ENCODE measurements around the gene TMEM218.
A peak's percentile ranks its signal among the peaks of the same experiment; 100 is the strongest.

Gene TMEM218

DNA sequence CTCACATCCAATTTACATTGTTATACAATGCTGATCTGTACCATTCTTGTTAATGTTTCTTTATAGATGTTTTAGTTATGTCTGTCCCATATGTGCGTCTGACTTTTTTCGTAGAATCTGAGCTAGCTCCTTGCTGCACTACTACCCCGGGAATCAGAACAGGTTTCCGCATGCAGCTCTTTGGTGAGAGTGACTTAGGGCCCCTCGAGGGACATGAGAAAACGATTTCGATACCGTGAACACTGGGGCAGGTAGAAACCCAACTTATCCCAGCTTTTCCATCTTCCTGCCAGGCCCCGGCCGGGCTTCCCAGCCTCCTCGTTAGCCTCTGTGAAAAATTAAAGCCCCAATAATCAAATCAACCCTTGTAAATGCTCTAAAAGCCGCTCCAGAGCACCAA, 29.8 kb upstream of the TMEM218 start:
- Mint-ChIP-seq H3K27me3 (peaks cover 27% of the 10 kb centered on the region), H3K27ac (no peak overlapping the region), H3K4me3 (no peak overlapping the region), H3K4me1 (peaks cover 3% of the 10 kb centered on the region), H3K9me3 (no peaks in the 10 kb centered on the region), H3K36me3 (ENCODE audit: low read depth) (no peaks in the 10 kb centered on the region)
- ATAC-seq (no peak), DNase-seq (no peak)

GRCh38 chr11:125140233-125140632, 28.8 kb upstream of the TMEM218 start:
- Mint-ChIP-seq H3K36me3 (ENCODE audit: low read depth) (no peaks in the 10 kb centered on the region), H3K4me3 (no peak overlapping the region), H3K4me1 (peaks cover 3% of the 10 kb centered on the region), H3K27ac (no peak overlapping the region), H3K27me3 (peaks cover 27% of the 10 kb centered on the region), H3K9me3 (no peaks in the 10 kb centered on the region)
- DNase-seq (no peak), ATAC-seq (no peak)

DNA sequence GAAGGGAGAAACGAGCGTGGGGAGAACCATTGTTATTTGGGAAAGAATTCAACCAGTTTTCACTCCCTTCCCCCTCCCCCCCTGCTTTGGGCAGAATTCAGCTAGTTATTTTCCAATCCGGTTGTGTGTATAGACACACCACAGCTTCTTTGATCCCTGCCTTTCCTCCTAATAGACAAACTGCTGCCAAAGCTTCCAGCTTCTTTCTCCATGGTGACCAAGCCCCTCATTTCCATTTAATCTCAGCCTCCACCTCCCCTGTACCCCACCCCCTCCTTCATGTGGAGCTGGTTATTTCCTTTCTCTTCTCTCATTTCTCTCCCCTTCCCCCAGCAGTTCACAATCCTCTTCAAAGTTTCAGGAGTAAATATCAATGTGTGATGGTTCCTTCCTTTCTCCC, 28.4 kb upstream of the TMEM218 start:
- H3K27me3 Mint-ChIP-seq: peaks cover 31% of the 10 kb centered on the region
- peaks cover 3% of the 10 kb centered on the region for H3K4me1 Mint-ChIP-seq

GRCh38 chr11:125138966-125139365, 27.5 kb upstream of the TMEM218 start:
- ATAC-seq (peak; percentile 9), DNase-seq (no peak)
- Mint-ChIP-seq H3K27me3 (peaks cover 36% of the 10 kb centered on the region), H3K9me3 (no peaks in the 10 kb centered on the region), H3K36me3 (ENCODE audit: low read depth) (no peaks in the 10 kb centered on the region), H3K27ac (no peak overlapping the region), H3K4me3 (no peak overlapping the region), H3K4me1 (peaks cover 3% of the 10 kb centered on the region)

More for the DNA sequence above, 28.4 kb upstream of the TMEM218 start:
- Mint-ChIP-seq H3K36me3 (ENCODE audit: low read depth) (no peaks in the 10 kb centered on the region), H3K4me3 (no peak overlapping the region), H3K9me3 (no peaks in the 10 kb centered on the region), H3K27ac (no peak overlapping the region)
- no peak for ATAC-seq
- DNase-seq: no peak

- no peak for ATAC-seq
- no peak overlapping the region for H3K4me3 Mint-ChIP-seq
- no peaks in the 10 kb centered on the region for H3K36me3 Mint-ChIP-seq (ENCODE audit: low read depth)
- H3K27me3 Mint-ChIP-seq: peaks cover 39% of the 10 kb centered on the region
- no peak overlapping the region for H3K27ac Mint-ChIP-seq
- H3K4me1 Mint-ChIP-seq: no peaks in the 10 kb centered on the region
- H3K9me3 Mint-ChIP-seq: no peaks in the 10 kb centered on the region
- no peak for DNase-seq
These were observed 24.6 kb upstream of the TMEM218 start for GRCh38 chr11:125136001-125136400.

DNA sequence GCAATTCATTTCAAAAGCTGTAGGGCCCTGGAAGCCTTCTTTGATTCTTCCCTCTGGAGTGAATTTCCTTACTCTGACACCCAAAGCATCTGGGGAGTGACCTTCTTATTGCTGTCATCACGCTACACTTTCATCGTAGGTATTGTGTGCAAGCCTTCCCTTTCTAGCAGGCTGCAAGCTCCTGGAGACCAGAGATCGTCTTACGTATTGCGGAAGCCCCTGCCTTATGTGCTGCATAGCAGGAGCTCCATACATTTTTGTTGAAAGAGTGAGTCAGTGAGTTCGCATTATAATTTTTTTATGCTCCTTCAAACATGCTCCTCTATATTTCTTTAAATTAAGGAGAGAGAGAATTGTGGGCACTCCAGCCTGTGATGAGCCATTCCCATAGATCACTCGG, 21.2 kb upstream of the TMEM218 start:
- no peak for DNase-seq

DNA sequence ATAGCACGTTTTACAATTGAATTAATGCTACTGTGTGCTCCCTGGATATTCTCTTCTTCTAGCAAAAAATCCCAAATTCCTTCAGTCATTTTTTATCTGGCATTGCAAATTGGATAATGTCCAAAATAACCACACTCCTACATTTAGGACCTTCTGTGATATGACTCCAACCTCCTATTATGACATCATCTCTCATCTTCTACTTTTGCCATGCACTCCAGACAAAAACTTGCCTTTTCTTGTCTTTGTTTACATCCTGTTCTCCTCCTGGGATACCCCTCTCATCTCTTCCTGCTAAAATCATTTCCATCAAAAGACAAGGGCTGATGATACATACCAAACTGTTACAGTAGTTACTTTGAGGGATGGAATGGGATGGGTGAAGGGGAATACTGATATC, 20.6 kb upstream of the TMEM218 start:
- H3K36me3 Mint-ChIP-seq (ENCODE audit: low read depth): no peaks in the 10 kb centered on the region
- peaks cover 52% of the 10 kb centered on the region for H3K27me3 Mint-ChIP-seq
- ATAC-seq: no peak
- no peak for DNase-seq
- no peak overlapping the region for H3K4me3 Mint-ChIP-seq
- H3K27ac Mint-ChIP-seq: no peak overlapping the region
- no peaks in the 10 kb centered on the region for H3K4me1 Mint-ChIP-seq
- no peaks in the 10 kb centered on the region for H3K9me3 Mint-ChIP-seq

More for the DNA sequence above, 21.2 kb upstream of the TMEM218 start:
- H3K9me3 Mint-ChIP-seq: no peaks in the 10 kb centered on the region
- ATAC-seq: no peak
- no peak overlapping the region for H3K27ac Mint-ChIP-seq
- H3K4me3 Mint-ChIP-seq: no peak overlapping the region
- no peaks in the 10 kb centered on the region for H3K36me3 Mint-ChIP-seq (ENCODE audit: low read depth)
- H3K27me3 Mint-ChIP-seq: peaks cover 47% of the 10 kb centered on the region
- no peaks in the 10 kb centered on the region for H3K4me1 Mint-ChIP-seq

DNA sequence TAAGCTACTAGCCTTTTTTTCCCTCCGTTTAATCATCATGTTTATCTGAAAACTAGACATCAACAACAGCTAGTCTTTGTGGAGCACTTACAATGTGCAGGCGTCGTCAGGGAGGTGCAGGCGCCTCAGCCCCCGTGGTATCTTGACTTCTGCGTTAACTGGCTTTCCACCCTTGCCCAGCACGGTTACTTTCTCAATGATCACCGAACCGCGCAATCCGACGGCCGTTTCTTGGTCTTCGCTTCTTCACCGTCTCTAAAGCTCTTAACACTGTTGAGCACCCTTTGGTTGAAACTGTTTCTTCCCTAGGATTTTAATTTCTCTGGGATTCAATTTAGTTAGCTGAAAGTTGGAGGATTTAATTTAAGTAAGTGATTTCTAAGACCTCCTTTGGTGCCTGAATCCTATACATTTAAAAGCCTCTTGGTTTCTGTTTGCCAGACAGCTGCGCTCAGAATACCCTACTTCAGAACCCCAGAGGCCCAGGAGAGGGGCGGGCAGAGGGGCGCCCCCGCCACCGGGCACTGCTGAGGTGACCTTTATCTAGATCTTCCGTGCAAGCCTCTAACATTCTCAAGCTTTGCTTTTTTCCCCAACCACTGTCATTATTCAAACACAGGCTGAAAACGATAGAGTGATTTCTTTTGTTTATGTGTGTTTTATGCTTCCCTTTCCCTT, 18.0 kb upstream of the TMEM218 start:
- Mint-ChIP-seq H3K4me1 (no peaks in the 10 kb centered on the region), H3K27me3 (peaks cover 48% of the 10 kb centered on the region), H3K36me3 (ENCODE audit: low read depth) (no peaks in the 10 kb centered on the region), H3K27ac (no peak overlapping the region), H3K9me3 (no peaks in the 10 kb centered on the region), H3K4me3 (no peak overlapping the region)
- ATAC-seq: no peak
- DNase-seq: no peak

DNA sequence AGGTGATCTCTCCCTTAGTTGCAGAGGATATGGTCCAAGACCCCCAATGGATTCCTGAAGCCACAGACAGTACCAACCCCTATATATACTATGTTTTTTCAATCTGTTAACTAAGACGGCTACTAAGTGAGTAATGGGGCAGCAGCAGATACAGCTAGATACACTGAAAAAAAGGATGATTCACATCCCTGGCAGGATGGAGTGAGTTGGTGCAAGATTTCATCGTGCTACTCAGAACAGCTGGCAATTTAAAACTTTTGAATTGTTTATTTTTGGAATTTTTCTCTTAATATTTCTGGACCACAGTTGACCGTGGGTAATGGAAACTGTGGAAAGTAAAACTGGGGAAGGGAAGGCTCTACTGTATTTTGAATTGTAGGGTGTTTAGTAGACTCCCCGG, 17.0 kb upstream of the TMEM218 start:
- ATAC-seq: no peak
- H3K27me3 Mint-ChIP-seq: peaks cover 43% of the 10 kb centered on the region
- peaks cover 3% of the 10 kb centered on the region for H3K4me1 Mint-ChIP-seq
- no peak for DNase-seq
- H3K36me3 Mint-ChIP-seq (ENCODE audit: low read depth): no peaks in the 10 kb centered on the region
- H3K9me3 Mint-ChIP-seq: no peaks in the 10 kb centered on the region
- no peak overlapping the region for H3K4me3 Mint-ChIP-seq
- H3K27ac Mint-ChIP-seq: no peak overlapping the region

DNA sequence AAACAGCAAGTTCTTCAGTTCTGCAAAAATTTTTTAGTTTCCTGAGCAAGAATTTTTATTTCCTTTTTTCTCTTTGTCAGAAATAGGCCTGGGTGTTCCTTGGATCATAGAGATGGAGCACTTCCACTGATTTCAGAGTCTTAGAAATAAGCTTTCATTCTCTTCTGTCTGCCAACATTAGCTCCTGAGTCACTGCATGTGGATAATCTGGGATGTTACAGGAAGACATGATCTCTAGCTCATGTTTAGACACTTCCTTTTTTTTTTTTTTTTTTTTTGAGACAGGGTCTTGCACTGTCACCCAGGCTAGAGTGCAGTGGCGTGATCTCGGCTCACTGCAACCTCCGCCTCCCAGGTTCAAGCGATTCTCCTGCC, 13.2 kb upstream of the TMEM218 start:
- Mint-ChIP-seq H3K9me3 (no peaks in the 10 kb centered on the region), H3K27ac (no peak overlapping the region), H3K36me3 (ENCODE audit: low read depth) (no peaks in the 10 kb centered on the region), H3K27me3 (peaks cover 27% of the 10 kb centered on the region), H3K4me3 (no peak overlapping the region), H3K4me1 (peaks cover 3% of the 10 kb centered on the region)
- ATAC-seq (no peak), DNase-seq (no peak)

- H3K36me3 Mint-ChIP-seq (ENCODE audit: low read depth): no peaks in the 10 kb centered on the region
- no peak overlapping the region for H3K4me3 Mint-ChIP-seq
- H3K4me1 Mint-ChIP-seq: peaks cover 3% of the 10 kb centered on the region
- ATAC-seq (peak; percentile 40), DNase-seq (peak; percentile 43)
- H3K27ac Mint-ChIP-seq: no peak overlapping the region
- no peaks in the 10 kb centered on the region for H3K9me3 Mint-ChIP-seq
- peaks cover 26% of the 10 kb centered on the region for H3K27me3 Mint-ChIP-seq
These were observed 12.7 kb upstream of the TMEM218 start for GRCh38 chr11:125123947-125124617.

GRCh38 chr11:125123194-125123946, 11.9 kb upstream of the TMEM218 start:
- no peak for DNase-seq
- Mint-ChIP-seq H3K9me3 (no peaks in the 10 kb centered on the region), H3K27ac (no peak overlapping the region), H3K27me3 (peaks cover 26% of the 10 kb centered on the region), H3K4me1 (peaks cover 3% of the 10 kb centered on the region), H3K4me3 (no peak overlapping the region), H3K36me3 (ENCODE audit: low read depth) (no peaks in the 10 kb centered on the region)
- no peak for ATAC-seq

- DNase-seq: no peak
- H3K4me3 Mint-ChIP-seq: no peak overlapping the region
- no peak overlapping the region for H3K27ac Mint-ChIP-seq
These were observed 6.0 kb upstream of the TMEM218 start for GRCh38 chr11:125117429-125117828.

DNA sequence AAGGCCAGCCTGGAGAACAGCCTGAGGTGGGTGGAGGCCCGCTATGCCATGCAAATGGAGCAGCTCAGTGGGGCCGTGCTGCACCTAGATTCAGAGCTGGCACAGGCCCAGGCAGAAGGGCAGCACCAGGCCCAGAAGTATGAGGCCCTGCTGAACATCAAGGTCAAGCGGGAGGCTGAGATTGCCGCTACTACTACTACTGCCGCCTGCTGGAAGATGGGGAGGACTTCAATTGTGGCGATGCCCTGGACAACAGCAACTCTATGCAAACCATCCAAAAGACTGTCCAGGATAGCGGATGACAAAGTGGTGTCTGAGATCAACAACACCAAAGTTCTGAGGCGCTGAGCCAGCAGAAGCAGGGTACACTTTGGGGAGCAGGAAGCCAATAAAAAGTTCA, 3.1 kb upstream of the TMEM218 start:
- H3K4me1 Mint-ChIP-seq: peaks cover 22% of the 10 kb centered on the region
- no peak for ATAC-seq
- H3K36me3 Mint-ChIP-seq (ENCODE audit: low read depth): peaks cover 8% of the 10 kb centered on the region
- H3K9me3 Mint-ChIP-seq: peaks cover 15% of the 10 kb centered on the region
- H3K4me3 Mint-ChIP-seq: no peak overlapping the region
- no peak overlapping the region for H3K27ac Mint-ChIP-seq
- no peak for DNase-seq
- peaks cover 13% of the 10 kb centered on the region for H3K27me3 Mint-ChIP-seq

More at GRCh38 chr11:125117429-125117828, 6.0 kb upstream of the TMEM218 start:
- peaks cover 17% of the 10 kb centered on the region for H3K27me3 Mint-ChIP-seq
- ATAC-seq: no peak
- H3K36me3 Mint-ChIP-seq (ENCODE audit: low read depth): peaks cover 1% of the 10 kb centered on the region
- H3K4me1 Mint-ChIP-seq: peaks cover 1% of the 10 kb centered on the region
- H3K9me3 Mint-ChIP-seq: peaks cover 8% of the 10 kb centered on the region

DNA sequence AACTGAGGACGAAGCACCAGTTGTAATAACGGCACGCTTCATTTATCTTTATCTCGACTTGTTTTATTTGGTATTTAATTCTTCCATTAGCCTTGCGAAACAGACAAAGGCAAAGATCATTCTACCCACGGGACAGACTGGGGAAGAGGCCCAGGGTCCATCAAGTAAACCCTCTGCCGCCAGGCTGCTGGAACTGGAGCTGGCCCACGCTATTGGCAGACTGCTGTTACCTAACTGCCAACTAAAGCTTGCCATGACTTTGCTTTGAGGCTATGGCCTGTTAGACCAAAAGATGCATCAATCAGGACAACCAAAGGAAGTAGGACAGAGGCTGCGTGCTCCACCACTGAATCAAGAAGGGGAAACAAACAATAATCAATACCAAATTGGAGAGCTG, 780 bp upstream of the TMEM218 start:
- Mint-ChIP-seq H3K27me3 (peaks cover 3% of the 10 kb centered on the region), H3K36me3 (ENCODE audit: low read depth) (peaks cover 8% of the 10 kb centered on the region)
- DNase-seq: no peak

More for the DNA sequence above, 780 bp upstream of the TMEM218 start:
- Mint-ChIP-seq H3K9me3 (peaks cover 15% of the 10 kb centered on the region), H3K4me1 (peaks cover 22% of the 10 kb centered on the region), H3K4me3 (peak overlapping the region; percentile 91), H3K27ac (peak overlapping the region; percentile 91)
- ATAC-seq: no peak

Data from activated naive CD8-positive, alpha-beta T cell treated with anti-CD3 and anti-CD28 coated beads, Interleukin-2, amount 50 U/mL, for 24 hours (primary cell).